Stimulated activated CD4-positive, alpha-beta T cell treated with anti-CD3 and anti-CD28 coated beads, Interleukin-4, amount 100 ng/mL, for 4 hours (primary cell): ENCODE measurements around the gene SPIRE2.

ENCODE experiments used
- DNase-seq, 2 experiments: peaks; one replicate each; pipeline ENCODE4 v3.0.0-alpha.2; 2020

SPIRE2 gene

DNA sequence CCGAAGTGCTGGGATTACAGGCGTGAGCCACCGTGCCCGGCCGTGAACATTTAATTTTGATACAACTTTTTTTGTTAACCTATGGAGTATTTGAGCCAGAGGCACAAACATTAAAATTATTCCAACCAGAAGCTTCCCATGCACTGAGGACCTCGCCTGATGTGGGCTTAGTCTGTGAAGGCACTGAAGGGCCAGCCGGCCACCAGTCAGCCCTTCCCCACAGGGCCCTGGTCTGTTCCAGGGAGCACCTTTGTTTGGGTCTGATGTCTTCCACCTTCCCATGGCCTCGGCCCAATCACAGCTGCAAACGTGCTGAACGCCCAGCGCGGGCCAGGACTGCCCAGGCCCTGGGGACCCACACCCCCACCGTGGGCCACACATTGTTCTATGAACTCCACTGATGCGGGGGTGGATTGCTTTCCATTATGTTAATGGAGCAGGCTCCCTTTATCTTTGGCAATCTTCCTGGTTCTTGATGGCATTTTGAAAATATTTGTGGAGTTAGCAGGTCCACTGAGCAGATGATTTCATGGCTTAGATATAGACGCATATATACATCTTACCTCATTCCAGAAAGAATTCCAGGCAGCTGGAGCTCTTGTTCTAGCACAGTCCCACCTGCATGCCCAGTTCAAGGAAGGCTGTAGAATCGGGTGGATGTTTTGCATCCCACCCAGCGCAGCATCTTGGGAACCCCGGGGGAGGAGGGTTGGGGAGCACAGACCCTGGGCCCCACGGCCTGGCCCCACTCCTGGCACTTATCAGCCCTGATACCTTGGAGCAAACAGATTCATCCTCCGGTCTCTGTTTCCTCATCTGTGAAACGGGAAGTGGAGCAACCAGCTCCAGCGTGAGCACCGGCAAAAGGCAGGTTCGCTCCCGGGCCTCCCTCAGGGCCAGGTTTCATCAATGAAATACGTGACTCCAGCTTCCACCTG is 14.5 kb downstream of the SPIRE2 start:
- no peak for DNase-seq

DNA sequence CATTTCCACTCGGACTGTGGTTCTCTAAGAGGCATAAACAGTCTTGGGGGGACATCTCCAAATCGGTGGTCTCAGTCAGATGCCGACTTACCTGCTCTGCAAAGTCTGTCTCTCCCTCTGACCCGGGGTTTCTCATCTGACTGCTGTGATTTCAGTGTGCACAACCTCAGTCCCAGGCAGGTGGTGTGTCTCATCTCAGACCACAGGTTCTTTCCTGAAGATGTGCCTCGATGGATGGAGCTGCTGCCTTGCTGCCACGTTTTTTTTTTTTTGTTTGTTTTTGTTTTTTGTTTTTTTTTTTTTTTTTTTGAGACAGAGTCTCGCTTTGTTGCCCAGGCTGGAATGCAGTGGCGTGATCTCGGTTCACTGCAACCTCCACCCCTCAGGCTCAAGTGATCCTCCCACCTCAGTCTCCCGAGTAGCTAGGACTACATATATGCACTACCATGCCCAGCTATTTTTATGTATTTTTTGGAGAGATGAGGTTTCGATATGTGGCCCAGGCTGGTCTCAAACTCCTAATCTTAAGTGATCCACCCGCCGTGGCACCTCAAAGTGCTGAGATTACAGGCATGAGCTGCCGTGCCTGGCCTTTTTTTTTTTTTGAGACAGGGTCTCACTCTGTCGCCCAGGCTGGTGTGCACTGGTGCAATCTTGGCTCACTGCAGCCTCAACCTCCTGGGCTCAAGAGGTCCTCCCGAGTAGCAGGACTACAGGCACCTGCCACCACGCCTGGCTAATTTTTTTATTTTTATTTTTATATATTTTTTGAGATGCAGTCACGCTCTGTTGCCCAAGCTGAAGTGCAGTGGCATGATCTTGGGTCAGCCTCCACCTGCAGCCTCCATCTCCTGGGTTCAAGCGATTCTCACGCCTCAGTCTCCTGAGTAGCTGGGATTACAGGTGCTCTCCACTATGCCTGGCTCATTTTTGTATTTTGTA is 15.4 kb downstream of the SPIRE2 start:
- DNase-seq = no peak

DNA sequence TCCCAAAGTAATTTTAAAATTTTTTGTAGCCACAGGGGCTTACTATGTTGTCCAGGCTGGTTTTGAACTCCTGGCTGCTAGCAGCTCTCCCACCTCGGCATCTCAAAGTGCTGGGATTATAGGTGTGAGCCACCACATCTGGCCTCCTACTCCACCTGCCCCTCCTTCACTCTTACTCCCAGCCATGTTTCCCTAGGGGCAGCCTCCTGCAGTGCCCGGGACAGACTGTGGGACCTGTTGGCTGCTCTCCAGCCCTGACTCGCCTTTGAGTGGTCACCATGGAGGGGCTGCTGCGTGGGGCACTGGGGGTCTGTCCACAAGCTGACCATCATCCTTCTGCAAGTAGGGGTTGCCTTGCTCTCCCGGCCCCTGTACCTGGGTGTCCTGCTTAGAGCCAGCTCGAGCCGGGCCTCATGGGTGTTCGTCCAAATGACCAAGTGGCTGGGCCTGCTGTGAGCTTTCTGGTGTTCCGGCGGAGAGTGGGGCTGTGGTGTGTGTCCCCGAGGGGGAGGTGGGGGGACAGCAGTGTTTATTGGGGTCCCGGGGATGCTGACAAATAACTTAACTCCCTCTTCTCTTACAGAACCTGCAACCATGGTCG is 16.6 kb downstream of the SPIRE2 start:
- no peak for DNase-seq

DNA sequence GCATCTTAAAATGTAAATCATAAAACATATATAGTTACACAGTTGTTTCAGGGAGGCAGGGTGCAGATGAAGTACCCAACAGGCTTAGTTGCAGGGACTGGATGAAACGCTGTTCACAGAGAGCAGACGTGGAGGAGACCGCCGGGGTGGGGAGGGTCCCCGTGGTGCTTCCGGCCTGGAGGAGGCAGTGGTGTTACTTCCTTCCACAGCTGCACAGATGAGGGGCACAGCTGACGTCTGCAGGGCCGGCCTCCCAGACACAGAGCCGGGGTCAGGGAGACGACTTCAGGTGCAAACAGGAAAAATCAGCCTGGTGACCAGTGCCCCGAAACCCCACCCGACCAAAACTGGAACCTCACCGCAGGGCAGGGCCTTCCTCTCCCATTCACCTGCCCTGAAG is 17.1 kb downstream of the SPIRE2 start:
- DNase-seq = peak in 1 of 2 experiments; percentile 7

DNA sequence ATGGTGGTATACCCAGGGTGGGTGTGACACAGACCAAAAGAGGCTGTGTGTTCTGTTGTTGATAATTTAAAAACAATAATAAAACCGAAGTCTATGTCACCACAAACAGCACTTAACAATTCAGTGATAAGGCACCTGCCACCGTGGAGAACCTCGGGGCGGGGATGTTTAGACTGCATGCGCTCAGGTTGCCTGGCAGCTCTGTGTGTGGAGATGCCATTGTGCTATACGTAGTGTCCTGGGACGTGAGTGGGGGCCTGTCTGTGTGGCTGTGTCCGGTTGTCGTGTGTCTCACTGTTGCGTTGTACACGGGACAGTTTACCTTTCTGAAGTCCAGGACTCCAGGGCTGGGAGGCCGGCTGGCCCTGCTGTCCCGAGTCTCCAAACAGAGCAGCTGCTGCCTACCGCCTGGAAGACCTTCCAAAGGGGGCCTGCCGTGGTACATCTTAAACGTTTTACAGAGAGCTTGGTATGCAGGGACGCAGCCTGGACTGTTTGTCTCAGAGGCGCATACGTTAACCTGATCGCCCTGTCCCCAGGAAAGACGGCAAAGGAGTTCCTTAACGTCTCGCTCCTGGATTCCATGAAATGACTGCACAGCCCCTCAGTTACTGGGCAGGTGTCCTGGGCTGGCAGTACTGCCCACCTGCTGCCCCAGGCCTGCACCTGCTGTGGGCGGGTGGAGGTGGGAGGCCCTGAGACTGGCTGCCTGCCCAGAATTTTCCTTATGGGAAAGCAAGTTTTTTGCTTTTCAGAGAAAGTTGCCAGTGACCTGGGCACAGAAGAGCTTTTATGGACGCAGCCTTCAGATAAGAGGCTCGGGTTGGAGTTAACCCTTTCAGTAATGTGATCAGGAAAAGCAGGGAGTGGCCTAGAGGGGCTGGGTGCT is 19.0 kb downstream of the SPIRE2 start:
- no peak for DNase-seq

DNA sequence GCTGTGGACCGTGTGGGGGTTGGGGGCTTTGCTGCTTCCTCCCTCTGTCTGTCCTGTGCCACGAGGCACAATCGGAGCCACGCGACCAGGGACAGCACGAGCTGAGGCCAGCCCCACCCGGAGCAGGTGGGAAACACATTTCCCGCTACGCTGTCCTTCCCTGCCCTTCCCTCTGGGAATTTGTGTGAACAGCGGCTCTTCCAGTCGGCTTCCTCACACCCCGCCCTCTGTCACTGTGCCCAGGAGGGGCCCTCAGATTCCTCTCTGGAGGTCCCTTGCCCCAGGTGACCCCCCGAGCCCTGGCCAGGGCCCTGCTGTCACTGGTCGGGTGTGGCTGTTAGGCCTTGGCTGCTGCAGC is 19.6 kb downstream of the SPIRE2 start:
- no peak for DNase-seq

DNA sequence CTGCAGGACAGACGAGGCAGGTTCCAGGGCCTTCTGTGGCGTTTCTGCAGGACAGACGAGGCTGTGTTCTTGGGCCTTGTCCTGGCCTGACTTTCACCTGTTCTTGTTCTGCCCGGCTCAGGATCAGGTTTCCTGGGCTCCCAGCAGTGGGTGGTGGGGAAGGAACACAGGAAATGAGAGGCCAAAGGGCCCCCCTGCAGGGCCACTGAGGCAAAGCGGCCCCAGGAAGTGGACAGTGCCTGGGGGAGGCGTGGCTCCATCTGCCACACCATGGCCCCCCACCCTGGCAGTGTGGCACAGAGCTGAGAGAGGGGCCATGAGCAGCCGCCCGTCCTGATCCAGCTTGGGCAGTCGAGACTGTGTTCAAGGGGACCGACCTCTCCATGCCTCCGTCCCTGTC is 20.7 kb downstream of the SPIRE2 start:
- no peak for DNase-seq

DNA sequence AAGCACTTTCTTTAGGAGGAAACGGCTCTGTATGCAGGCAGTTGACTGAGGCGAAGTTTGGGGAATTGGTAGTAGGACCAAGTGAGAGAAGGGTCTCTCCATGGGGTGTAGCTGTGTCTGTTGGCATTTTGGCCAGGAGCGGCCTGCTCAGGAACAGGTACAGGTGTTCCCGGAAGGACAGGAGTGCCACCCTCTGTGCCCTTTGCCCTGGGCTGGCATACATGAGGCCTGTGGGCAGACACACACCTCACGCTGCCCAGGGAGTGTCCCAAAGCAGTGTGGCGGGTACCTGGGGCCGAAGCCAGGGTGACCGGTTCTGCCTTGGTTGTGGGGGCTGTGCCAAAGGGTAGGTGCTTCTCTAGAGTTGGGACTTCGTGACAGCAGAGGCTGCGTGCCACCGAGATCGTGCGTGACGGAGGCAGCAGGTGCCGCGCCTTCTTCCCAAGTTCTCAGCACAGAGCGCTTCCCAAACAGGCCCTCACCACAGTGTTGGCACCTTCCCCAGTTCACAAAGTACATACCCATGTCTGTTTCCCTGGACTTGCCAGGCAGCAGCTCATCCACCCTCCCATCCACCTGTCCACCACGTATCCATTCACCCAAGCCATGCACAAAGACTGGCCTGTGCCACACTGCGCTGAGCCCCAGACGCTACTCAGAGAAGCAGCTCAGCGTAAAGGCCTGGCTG is 25.2 kb downstream of the SPIRE2 start:
- DNase-seq = no peak

DNA sequence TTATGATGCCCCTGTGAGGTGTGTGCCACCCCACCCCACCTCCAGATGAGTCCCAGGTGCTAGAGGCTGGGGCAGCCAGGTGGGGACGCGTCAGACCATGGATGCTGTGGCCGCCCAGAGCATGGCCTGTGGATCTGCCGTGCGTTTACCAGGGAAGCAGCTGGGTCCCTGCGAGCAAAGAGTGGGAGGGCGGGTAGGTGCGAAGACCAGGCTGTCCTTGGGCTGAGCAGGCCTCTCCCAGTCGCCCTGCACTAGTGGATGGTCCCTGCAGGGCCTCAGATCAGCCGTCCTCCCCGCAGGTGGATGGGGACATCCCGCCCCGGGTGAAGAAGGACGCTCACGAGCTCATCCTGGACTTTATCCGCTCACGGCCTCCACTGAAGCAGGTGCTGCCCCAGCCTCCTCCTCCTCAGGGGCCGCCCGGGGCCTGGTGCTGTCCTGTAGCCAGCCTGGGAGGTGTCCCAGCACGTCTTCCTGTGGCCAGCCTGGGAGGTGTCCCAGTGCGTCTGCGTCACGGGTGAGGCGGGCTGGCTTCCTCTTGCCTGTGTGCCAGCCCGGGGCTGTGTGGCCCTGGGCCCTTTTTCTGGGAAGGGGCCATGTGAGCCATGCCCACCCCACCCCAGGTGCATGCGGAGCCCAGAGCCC is 27.1 kb downstream of the SPIRE2 start:
- DNase-seq = no peak

DNA sequence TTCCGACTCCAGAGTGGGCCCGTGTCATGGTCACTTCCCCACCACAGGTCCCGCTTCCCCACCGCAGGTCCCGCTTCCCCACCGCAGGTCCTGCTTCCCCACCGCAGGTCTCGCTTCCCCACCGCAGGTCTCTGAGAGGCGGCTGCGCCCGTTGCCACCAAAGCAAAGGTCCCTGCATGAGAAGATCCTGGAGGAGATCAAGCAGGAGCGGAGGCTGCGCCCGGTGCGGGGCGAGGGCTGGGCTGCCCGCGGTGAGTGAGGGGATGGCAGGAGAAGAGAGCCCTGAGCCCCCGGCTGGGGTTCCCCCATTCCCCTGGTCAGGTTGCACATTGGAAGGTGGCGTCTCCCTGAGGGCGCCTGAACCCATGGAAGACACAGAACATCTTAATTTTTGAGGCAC is 27.7 kb downstream of the SPIRE2 start:
- no peak for DNase-seq

DNA sequence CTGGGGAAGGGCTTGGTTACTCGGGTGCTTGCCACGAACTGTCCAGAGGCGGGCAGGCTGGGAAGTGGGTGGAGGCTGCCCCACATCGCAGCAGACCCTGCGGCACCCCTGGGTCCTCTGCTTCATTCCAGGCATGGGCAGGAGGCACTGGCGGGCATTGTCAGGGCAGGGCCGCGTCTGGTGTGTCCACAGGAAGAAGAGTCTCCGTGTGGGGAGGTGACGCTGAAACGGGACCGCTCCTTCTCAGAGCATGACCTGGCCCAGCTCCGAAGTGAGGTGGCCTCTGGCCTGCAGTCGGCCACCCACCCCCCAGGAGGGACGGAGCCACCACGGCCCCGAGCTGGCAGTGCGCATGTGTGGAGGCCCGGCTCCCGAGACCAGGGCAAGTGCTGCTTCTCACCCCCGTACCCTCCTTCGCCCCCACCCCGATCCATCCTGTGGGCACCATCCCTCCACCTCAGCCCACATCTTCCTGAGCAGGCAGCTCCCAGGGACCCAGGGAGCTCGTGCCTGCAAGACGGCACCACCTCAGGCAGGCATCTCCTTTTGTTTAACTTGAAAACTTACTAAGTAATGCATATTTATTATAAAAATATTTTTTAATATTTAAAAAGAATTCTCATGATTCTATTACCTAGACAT is 30.8 kb downstream of the SPIRE2 start:
- no peak for DNase-seq

DNA sequence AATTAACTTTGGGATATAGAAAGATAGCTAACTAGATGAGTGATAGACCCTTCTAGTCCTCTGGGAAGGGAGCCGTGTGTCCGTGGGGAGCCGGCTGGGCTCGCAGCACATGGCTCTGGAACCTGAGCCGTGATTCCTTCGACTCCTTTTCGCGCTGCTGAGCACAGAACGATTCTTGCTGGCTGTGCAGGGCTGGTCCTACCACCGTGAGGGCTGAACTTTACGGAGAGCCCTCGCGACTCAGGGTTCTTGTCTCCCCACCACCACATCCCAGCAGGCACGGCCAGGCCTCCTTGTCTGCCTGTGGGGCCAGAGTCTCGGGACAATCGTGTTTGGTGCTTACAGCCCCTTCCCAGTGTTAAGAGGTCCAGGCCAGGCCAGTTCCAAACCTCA is 31.3 kb downstream of the SPIRE2 start:
- no peak for DNase-seq

DNA sequence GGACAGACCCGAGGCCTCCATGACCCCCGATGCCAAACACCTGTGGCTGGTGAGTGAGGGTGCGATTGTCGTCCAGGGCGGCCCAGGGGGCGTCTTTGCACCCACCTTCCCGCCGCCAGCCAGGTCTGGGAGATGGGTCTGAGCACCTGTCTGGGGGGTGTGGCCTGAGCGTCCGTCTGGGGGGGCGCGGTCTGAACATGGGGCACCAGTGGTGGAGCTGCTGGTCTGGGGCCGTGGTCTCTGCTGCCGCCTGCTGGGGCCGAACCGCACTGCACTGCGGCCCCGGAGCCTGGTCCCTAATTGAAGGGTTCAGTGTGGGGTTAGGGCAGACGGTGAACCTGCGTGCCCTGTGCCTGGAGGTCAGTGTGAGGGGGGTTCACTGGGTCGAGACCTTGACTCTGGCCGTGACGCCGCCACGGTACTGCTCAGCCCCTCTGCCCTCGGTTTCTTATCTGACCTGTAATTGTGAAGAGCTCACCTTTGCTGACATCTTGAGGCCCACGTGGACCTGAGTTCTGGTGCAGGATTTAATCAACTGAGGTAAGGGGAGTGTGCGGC is 32.6 kb downstream of the SPIRE2 start:
- peak; percentile 61 to 76 for DNase-seq

DNA sequence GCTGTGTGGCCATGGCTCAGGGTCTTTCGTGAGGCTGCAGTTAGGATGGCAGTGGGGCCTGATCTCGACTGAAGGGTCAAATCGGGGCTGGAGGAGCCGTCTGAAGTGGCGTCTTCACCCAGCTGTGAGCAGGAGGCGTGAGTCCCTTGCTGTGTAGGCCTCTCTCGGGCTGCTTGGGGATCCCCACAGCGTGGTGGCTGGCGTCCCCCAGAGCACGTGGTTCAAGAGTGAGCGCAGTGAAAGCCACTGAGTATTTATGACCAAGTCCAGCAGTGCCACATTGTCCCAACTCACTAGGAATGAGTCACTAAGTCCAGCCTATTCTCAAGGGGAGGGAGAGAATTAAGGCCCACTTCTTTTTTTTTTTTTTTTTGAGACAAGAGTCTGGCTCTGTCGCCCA is 33.4 kb downstream of the SPIRE2 start:
- no peak for DNase-seq

DNA sequence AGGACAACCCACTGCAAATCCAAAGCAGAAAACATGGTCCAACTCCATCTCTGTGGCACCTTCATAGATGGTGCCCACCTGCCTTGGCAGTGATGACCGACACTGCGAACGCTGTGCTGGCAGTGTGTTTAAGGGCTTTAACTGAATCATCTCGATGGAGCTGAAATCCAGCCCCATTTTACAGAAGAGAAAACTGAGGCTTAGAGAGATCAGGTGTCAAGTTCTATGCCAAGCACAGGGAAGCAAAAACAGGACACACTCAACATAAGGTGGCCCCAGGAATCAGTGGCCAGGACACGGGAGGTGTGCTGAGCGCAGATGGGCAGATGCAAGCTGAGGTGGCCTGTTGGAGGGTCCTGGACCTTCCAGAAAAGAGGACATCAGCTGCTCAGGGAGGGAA is 34.5 kb downstream of the SPIRE2 start:
- no peak for DNase-seq

DNA sequence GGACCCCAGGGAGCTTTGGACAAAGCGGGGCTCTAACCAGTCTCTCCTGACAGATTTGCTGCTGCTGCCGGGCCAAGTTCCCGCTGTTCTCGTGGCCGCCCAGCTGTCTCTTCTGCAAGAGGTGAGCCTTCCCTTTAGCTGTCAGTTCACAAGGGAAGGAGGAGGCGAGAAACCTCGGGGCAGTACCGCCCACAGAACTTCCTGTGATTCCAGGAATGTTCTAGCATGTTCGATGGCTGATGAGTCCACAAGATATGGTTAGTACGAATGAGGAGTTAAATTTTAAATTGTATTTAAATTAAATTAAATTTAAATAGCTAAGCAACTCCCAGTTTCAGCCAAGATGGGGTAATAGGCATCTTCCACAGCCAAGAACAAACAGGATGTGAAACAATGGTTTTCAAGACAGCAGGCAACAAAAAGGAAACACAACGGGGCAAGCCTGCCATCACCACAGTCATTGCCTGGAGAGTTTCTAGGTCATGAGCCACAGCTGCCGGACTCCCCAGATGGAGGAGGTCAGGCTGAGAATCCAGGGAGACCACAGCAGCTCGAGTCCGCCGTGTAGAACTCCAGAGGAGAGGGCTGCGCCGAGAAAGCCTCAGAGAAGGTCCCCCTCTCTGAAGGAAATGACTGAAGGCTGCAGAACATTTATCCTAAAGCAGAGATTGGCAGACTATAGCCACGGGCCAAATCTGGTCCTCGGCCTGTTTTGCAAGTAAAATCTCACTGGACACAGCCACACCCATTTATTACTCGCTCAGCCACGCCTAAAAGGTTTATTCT is 35.7 kb downstream of the SPIRE2 start:
- peak; percentile 19 to 50 for DNase-seq

DNA sequence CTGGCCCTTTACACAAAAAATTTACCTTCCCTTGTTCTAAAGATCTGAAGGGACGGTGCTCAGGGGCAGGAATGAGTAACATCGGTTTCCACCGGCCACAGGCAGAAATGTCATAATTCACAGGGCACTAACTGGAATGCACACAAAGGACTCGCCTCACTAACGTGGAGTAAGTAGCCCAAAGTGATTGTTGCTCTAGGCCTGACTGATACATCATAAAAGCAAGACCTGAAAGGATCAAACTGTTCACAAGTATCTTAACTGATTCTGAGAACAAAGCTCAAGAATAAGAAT is 36.2 kb downstream of the SPIRE2 start:
- no peak for DNase-seq

DNA sequence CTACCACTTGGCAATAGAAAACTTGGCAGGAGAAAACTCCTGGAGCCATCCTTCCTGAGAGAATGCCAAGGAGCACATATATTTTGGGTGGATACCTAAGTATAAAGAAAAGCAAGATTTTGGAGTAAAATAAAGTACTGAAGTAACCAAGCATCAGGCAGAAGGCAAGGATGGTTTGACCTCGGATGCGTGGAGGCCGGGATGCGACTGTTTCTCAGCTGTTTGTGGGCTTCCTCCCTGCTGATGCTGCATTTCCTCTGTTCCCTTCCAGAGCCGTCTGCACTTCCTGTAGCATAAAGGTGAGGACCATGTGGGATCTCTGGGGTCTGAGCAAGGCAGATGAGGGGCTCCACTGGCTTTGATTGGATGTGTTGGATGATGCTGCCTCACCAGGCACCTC is 39.6 kb downstream of the SPIRE2 start:
- DNase-seq = no peak

DNA sequence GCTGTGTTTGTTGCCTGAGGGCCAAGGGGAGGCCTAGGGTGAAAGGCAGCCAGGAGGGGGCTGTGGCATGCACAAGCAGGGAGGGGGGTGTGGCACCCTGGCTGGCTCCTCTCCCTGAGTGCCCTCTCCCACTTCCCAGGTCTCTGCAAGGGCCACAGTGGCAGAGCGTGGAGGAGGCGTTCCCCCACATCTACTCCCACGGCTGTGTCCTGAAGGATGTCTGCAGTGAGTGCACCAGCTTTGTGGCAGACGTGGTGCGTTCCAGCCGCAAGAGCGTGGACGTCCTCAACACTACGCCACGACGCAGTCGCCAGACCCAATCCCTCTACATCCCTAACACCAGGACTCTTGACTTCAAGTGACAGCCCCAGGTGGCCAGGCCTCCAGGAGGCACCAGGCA is 41.6 kb downstream of the SPIRE2 start:
- no peak for DNase-seq

DNA sequence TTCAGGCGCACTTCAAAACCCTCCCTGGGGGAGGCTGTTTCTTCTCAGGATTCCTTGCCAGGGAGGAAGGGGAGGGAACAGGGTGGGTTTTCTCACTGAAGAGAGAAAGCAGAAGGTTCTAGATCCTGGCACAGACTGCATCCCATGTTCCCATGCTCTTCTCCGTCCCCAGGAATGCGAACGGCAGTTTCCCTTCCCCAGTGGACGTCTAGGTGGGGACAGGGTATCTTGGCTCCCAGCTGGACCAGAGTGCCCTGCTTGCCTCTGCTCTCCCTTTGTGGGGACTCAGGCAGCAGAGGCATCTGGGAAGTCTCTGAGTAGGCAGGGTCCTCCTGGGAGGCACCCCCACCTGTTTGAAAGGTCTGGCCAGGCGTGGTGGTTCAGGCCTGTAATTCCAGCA is 42.2 kb downstream of the SPIRE2 start:
- DNase-seq = no peak
